UCSD-AML1 (cell line): ENCODE results near the gene SLC25A29.
"Not testable (repeated sequence)": the region's sequence is repeated elsewhere in the genome, so short reads cannot be mapped to it uniquely, and the experiment has no call there.

Experiments used
- DNase-seq: peaks from one replicate; lab custom pipeline; 2025; ENCODE audit not compliant: unreplicated experiment; lab: John Stamatoyannopoulos, UW

SLC25A29 gene

DNA sequence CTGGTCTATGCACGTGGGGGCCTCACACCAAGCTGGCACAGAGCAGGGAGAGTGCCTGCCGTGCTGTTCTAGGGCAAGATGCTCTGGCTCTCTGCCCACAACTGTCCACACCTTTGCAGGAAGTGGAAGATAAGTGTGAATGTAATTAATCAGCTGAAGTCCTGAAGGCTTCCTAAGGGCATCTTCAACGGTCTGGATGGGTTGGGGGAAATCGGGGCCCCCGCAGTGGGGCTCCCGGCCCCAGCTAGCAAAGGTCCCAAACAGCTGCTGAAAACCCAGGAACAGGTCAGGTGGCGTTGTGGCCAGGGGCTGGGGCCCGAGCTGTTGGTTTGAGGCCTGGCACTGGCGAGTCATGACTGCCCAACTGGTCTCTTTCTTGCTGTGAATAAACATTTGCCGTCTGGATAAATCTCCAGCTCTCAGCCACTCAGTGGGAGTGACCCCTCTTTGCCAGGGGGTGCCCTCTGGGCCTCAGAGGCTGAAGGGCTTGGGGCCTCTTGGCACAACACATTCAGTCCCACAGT is 6.7 kb upstream of the SLC25A29 start:
- DNase-seq, result no peak

DNA sequence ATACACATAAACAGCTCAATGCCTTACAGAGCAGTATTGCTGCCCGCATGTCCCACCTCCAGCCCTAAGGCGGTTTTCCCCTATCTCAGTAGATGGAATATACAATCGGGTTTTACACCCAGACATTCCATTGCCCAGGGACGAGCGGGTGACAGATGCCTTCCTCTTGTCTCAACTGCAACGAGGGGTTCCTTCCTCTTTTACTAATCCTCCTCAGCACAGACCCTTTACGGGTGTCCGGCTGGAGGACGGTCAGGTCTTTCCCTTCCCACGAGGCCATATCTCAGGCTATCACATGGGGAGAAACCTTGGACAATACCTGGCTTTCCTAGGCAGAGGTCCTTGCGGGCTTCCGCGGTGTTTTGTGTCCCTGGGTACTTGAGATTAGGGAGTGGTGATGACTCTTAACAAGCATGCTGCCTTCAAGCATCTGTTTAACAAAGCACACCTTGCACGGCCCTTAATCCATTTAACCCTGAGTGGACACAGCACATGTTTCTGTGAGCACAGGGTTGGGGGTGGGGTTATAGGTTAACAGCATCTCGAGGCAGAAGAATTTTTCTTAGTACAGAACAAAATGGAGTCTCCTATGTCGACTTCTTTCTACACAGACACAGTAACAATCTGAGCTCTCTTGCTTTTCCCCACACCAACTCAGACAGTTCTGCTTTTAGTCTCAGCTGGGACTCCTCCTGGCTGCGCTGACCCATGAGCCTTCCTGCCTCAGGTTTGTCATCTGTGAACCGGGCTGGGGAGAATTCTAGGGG is 6.0 kb upstream of the SLC25A29 start:
- DNase-seq, result peak; percentile 38

DNA sequence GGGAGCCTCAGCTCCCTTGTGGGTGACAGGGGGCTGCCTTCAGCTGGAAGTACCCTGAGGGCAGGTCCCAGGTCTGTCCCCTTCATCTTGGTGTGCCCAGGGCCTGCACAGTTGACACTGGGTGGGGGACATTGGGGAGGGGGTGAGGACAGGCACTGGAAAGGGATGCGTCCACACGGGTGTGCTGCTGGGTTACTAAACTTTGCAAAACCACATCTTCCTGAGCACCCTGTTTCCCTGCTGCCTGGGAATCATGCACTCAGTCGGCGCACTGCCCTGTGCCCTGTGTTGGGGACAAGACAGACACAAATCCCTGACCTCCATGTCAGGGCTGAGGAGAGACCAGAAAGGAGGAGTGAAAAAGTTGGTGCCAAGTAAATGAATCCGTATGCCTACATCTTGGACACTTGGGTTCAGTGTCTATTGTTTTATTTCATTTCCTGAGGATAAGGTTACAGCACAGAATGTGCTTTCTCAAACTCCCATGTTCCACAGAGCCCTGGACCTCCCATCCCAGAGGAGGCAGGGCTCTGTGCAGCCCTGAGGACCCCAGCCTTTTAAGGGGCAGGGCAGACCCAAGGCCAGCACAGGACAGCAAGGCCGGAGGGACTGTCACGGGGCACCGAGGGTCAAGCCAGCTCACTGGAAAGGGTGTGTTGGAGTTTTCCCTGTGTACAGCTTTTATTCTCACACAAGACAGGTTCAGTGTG is 2.9 kb upstream of the SLC25A29 start:
- DNase-seq, result peak; percentile 24

GRCh38 chr14:100308427-100308792 is 2.2 kb upstream of the SLC25A29 start:
- DNase-seq, result not testable (repeated sequence)

- DNase-seq, result no peak
Measured at GRCh38 chr14:100307766-100308426, 1.7 kb upstream of the SLC25A29 start.

DNA sequence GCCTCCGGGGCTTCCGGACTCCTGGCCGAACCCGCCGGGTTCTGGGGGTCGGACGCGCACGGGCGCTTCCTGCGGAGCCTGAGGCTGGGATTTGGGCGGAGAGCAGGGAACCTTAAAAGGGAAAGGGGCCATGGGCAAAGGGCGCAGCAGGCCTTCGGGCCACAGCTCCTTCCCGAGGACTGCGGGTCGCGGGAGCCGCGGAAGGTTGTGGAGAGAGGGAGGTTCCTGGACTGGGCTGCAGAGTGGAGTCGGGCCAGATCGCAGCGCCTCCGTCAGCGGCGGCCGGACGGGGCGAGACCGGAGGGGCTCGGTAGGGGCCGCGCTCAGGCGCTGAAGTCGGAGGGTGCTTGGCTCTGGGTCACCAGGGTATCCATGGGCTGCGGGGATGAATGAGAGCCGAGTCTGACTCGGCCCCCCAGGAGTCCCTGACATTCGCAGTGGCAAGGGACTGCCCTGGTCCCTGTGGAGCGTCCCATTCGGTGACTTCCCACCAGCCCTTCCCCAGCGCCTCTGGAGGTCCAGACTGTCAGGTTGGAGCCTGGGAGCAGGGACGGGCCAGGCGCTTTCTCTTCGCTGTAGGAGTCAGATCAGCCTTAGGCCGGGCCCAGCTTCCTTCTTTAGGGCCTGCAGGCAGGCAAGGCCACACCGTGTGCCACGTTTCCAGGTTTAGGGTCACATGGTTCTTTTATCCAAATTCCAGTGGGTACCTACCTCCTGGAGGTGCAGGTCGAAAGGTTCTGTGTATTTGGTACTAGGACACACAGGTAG is 938 bp upstream of the SLC25A29 start:
- peak; percentile 43 for DNase-seq

DNA sequence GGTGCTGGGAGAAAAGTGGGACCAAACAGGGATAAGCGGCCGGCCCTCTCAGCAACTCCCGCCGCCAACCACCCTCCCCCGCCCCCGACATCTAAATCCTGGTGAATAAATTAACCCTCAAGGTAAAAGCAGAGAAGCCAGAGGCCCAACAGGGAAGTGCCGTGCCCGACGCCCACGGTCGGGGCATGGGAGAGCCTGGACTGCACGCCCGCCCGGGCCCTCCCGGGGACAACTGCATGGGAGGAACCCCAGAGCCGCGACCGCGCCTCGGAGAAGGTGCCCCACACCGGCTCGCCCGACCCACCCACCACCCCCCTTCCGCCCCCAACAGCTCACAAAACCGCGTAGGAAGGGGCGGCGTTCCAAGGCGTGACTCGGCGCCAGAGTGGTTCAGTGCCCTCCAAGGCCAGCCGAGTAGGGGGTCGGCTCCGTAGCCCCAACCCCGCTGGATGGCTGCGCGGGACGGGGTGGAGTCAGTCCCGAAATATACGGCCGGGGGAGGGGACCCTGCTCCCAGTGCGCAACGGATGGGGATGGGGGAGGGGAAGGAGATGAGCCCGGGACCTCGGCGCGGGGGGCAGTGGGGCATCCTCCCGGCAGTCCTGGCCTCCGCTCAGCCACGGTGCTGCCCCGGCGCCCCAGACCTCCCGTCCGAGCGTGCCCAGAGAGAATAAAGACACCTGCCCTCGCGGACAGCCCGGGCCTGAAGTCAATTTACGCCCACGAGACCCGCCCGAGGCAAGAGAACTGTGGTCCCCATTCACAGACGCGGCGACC is 732 bp downstream of the SLC25A29 start:
- DNase-seq, result peak; percentile 66

GRCh38 chr14:100304825-100305323 is 1.4 kb downstream of the SLC25A29 start:
- DNase-seq, result no peak

DNA sequence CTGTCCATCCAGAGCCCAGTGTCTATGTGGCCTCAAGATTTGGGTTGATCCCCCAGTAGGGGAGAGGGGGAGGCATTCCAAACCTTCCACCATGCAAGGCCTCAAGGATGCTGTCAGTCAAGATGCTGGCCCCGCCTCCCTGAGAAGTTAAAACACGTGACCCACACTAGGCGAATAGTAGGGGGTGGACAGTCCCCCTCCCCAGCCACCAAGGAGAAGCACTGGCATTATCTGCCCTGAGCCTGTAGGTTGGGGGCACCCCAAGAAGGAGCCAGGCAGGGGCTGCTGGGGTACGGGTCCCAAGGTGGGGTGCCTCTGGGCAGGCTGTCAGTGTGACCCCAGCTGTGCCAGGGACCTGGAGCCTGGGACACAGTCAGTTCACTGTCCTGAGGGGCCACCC is 2.3 kb downstream of the SLC25A29 start:
- DNase-seq, result no peak

GRCh38 chr14:100303179-100303578 is 3.1 kb downstream of the SLC25A29 start:
- peak; percentile 41 for DNase-seq

DNA sequence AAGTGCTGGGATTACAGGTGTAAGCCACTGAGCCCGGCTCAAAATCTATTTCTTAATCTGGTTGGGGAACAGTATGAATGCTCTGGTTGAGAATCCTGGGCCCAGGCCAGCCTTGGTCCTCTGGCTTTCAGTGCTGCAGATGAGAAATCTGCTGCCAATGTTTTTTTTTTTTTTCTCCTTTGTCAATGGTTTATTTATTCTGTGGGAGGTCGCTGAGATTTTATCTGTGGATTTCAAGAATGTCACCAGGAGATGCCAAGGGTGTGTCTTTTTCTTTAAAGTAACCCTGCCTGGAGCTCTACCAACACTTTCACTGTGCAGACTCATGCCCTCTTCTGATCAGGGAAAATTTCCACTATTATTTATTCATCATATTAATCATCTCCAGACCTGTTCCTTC is 3.6 kb downstream of the SLC25A29 start:
- DNase-seq, result no peak

GRCh38 chr14:100299238-100299560 is 7.0 kb downstream of the SLC25A29 start:
- DNase-seq, result no peak

DNA sequence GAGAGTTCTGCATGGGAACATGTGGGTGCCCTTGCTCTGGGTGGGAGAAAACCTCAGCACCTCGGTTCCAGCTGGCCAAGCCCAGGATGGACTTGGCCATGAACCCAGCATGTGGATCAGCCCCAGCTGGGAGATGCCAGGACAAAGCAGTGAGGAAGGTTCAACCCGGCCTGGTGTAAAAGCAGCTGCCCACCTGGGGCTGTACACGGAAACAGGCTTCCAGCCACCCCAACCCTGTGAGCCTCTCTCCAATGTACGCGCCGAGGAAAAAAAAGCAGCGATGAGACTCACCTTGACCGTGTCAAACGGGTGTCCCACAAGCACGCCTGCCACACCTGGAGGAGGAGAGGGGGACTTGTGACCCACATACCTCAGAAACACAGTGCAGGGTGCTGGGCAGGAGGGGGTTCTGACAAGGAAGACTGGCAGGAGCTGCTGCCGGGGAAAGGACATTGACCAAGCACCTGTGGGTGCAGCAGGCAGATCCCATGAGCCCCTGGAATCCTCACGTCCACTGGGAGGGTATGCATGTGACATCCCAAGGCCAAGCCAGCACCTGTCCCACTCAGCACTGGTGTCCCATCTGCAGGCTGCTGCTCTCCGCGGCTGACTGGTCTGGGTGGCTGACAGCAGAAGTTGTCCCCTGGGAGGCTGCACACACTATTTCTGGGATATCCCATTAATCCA is 7.5 kb downstream of the SLC25A29 start:
- DNase-seq, result no peak

GRCh38 chr14:100297320-100298300 is 8.6 kb downstream of the SLC25A29 start:
- DNase-seq, result peak; percentile 59

GRCh38 chr14:100296729-100297128 is 9.5 kb downstream of the SLC25A29 start:
- DNase-seq, result not testable (repeated sequence)

DNA sequence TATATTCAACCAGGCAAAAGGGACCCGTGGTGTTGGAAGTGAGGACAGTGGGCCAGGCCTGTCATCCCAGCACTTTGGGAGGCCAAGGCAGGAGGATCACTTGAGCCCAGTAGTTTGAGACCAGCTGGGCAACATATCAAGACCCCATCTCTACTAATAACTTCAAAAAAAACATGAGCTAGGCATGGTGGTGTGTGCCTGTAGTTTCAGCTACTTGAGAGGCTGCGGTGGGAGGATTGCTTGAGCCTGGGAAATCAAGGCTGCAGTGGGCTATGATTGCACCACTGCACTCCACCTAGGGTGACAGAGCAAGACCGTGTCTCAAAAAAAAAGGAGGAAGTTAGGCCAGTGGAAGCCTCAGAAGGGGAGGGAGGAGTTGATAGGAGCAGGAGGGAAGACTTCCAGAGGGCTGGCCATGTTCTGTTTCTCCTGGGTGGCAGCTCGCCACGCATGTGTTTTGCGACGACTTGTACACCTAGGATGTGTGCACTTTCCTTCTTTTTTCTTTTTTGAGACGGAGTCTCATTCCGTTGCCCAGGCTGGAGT is 10.1 kb downstream of the SLC25A29 start:
- no peak for DNase-seq

GRCh38 chr14:100295376-100296105 is 10.7 kb downstream of the SLC25A29 start:
- DNase-seq, result no peak

GRCh38 chr14:100294963-100295330 is 11.3 kb downstream of the SLC25A29 start:
- DNase-seq, result no peak
